ENCODE results near the gene BAD.

Gene BAD

DNA sequence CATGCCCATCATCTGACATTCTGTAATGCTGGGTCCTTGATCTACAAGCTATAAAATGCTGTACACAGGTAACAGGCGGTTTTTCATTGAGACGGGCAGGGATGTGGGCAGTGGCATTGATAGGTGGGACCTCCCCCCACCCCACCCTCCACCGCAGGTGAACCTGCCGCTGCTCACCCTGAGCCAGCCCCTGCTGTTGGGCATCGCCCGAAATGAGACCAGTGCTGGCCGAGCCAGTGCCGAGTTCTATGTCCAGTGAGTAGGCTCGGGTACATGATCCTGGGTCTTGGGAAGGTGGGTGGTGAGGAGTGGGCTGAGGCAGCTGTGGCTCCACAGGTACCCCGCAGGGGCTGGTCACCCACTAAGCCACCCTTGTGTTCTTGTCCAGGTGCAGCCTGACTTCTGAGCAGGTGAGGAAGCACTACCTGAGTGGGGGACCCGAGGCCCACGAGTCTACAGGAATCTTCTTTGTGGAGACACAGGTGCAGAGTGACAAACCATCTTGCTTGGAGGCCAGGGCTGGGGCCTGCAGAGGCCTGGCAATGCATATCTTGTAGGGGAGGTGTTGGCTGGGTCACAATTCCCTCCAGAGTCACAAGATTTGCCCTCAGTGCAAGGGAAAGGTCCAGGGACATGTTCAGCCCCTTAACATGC is 55.2 kb downstream of the BAD start:
- DNase-seq (ENCODE audit: low read depth in 2 of 2) = no peak

- no peak for DNase-seq (ENCODE audit: low read depth in 2 of 2)
Measured at GRCh38 chr11:64227405-64227956, 57.0 kb downstream of the BAD start.

GRCh38 chr11:64226507-64227051 is 57.9 kb downstream of the BAD start:
- peak in 1 of 2 donors; percentile 60 for DNase-seq (ENCODE audit: low read depth in 2 of 2)

GRCh38 chr11:64225608-64226506 is 58.6 kb downstream of the BAD start, which contains the start of the genes NUDT22 and TRPT1:
Gene NUDT22, plus strand, starts transcription at chr11:64226274. Its CDS starts 379 bp downstream, at chr11:64226653.
Gene TRPT1, minus strand, starts transcription at chr11:64226186. Its CDS starts 326 bp downstream, at chr11:64225860.
- peak; percentile 89 to 94 for DNase-seq (ENCODE audit: low read depth in 2 of 2)

- no peak for DNase-seq (ENCODE audit: low read depth in 2 of 2)
Measured at GRCh38 chr11:64224891-64225607, 59.4 kb downstream of the BAD start.

DNA sequence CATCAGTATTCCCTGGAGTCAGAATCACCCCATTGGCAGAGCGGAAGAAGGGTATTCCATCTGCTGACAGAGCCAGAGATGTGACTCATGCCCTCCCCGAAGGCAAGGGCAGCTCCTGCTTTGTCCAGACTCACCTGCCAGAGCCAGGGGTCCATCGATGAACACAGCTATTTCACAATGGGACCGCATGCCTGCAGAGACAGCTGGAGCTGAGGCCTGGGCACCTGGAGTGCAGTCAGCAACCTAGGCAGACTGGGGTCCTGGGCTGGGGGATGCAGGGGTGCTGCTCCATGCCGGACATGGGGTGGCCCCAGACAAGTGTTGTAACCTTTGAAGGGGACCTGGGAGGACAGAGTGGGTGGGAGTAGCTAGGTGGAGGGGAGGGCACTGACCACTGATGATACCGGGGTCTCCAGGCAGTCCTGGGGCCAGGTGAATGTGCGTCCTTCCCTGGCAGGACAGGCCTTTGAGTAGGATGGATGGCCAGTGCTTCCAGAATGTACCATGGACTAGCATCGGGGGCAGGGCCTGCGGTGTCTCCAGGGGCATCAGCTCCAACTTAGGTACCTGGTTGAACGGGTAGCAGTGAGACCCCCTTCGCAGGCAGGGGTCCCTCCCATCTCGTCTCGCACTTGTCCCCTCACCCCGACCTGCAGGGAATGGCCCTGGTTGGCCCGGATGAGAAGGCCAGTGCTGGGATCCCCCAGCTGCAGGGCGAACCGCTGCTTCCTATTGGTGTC is 60.1 kb downstream of the BAD start:
- DNase-seq (ENCODE audit: low read depth in 2 of 2) = no peak

DNA sequence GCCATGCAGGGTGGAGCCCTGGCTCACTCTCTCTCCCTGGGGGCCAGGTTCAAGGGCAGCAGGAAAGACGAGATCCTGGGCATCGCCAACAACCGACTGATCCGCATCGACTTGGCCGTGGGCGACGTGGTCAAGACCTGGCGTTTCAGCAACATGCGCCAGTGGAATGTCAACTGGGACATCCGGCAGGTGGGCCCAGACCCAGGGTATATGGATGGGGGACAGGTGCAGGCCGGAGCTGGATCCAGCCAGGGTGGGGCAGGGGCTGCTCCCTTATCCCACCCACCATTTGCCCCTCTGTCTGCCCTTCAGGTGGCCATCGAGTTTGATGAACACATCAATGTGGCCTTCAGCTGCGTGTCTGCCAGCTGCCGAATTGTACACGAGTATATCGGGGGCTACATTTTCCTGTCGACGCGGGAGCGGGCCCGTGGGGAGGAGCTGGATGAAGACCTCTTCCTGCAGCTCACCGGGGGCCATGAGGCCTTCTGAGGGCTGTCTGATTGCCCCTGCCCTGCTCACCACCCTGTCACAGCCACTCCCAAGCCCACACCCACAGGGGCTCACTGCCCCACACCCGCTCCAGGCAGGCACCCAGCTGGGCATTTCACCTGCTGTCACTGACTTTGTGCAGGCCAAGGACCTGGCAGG is 61.3 kb downstream of the BAD start:
- DNase-seq (ENCODE audit: low read depth in 2 of 2) = no peak

GRCh38 chr11:64222651-64223000 is 61.8 kb downstream of the BAD start:
- DNase-seq (ENCODE audit: low read depth in 2 of 2) = no peak

- DNase-seq (ENCODE audit: low read depth in 2 of 2) = no peak
Measured at GRCh38 chr11:64220798-64221197, 63.7 kb downstream of the BAD start.

DNA sequence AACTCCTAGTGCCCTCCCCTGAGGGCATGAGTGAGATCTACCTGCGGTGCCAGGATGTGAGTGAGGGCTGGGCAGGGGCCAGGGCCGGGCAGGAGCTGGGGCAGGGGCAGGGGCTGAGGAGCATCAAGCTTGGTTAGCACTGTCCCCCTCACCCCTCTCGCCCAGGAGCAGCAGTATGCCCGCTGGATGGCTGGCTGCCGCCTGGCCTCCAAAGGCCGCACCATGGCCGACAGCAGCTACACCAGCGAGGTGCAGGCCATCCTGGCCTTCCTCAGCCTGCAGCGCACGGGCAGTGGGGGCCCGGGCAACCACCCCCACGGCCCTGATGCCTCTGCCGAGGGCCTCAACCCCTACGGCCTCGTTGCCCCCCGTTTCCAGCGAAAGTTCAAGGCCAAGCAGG is 64.2 kb downstream of the BAD start:
- no peak for DNase-seq (ENCODE audit: low read depth in 2 of 2)
